H9 (cell line): ENCODE results near the gene PDS5B. TPM values are rescaled to one million over a fixed set of nuclear protein-coding genes. Genes with fewer than 3 reads are reported as not detected.

Source experiments
- DNase-seq: peaks from one replicate; pipeline ENCODE4 v3.0.0-alpha.2; 2017
- H2AFZ ChIP-seq: one replicate; pipeline ENCODE4 v1.6.1; 2013; ENCODE audit warnings: mild to moderate bottlenecking, low read length, control low read depth, moderate library complexity
- H2AK5ac ChIP-seq: 2 replicates; pipeline ENCODE4 v1.6.1; 2013; ENCODE audit warnings: low read length, control low read depth, mixed read lengths; ENCODE audit not compliant: insufficient read length
- H2BK120ac ChIP-seq: one replicate; pipeline ENCODE4 v1.6.1; 2013; ENCODE audit warnings: low read depth, mild to moderate bottlenecking, low read length, control low read depth, inconsistent platforms; ENCODE audit not compliant: poor library complexity, severe bottlenecking
- H2BK12ac ChIP-seq: 2 replicates; pipeline ENCODE4 v1.6.1; 2013; ENCODE audit warnings: low read length, control low read depth, mixed read lengths, low read depth; ENCODE audit not compliant: insufficient read length
- H2BK15ac ChIP-seq: 2 replicates; pipeline ENCODE4 v1.6.1; 2013; ENCODE audit warnings: low read depth, low read length, control low read depth
- H2BK20ac ChIP-seq: one replicate; pipeline ENCODE4 v1.6.1; 2013; ENCODE audit warnings: low read depth, mild to moderate bottlenecking, low read length, control low read depth, inconsistent platforms; ENCODE audit not compliant: poor library complexity, severe bottlenecking
- H2BK5ac ChIP-seq: 2 replicates; pipeline ENCODE4 v1.6.1; 2013; ENCODE audit warnings: low read length, control low read depth, mixed read lengths; ENCODE audit not compliant: insufficient read length
- H3K14ac ChIP-seq: 2 replicates; pipeline ENCODE4 v1.6.1; 2013; ENCODE audit warnings: low read length, control low read depth; ENCODE audit not compliant: insufficient read depth
- H3K18ac ChIP-seq: 2 replicates; pipeline ENCODE4 v1.6.1; 2013; ENCODE audit warnings: low read depth, mild to moderate bottlenecking, mixed read lengths, low read length, control low read depth; ENCODE audit not compliant: insufficient read length
- H3K23ac ChIP-seq: 2 replicates; pipeline ENCODE4 v1.6.1; 2013; ENCODE audit warnings: low read length, control low read depth, mixed read lengths, low read depth; ENCODE audit not compliant: insufficient read length
- H3K23me2 ChIP-seq: 2 replicates; pipeline ENCODE4 v1.6.1; 2013; ENCODE audit warnings: low read depth, mild to moderate bottlenecking, mixed read lengths, low read length, control low read depth; ENCODE audit not compliant: insufficient read length, poor library complexity, severe bottlenecking
- H3K27ac ChIP-seq: 2 replicates; pipeline ENCODE4 v1.5.1; 2013; ENCODE audit warnings: low read length, control low read depth, mixed read lengths, low read depth; ENCODE audit not compliant: insufficient read length
- H3K27me3 ChIP-seq: 2 replicates; pipeline ENCODE4 v1.6.1; 2013; ENCODE audit warnings: low read length, control low read depth, inconsistent platforms; ENCODE audit not compliant: insufficient read depth
- H3K4ac ChIP-seq: 2 replicates; pipeline ENCODE4 v1.6.1; 2013; ENCODE audit warnings: low read depth, mild to moderate bottlenecking, control low read depth, inconsistent platforms, low read length, moderate library complexity
- H3K4me1 ChIP-seq: 2 replicates; pipeline ENCODE4 v1.6.1; 2013; ENCODE audit warnings: low read length, control low read depth, inconsistent platforms; ENCODE audit not compliant: insufficient read depth
- H3K4me2 ChIP-seq: 2 replicates; pipeline ENCODE4 v1.6.1; 2013; ENCODE audit warnings: low read length, control low read depth, mixed read lengths; ENCODE audit not compliant: insufficient read length, insufficient read depth
- H3K56ac ChIP-seq: 2 replicates; pipeline ENCODE4 v1.6.1; 2013; ENCODE audit warnings: low read depth, mild to moderate bottlenecking, mixed read lengths, low read length, control low read depth; ENCODE audit not compliant: insufficient read length
- H3K79me1 ChIP-seq: 2 replicates; pipeline ENCODE4 v1.6.1; 2013; ENCODE audit warnings: low read depth, mild to moderate bottlenecking, moderate library complexity, low read length, control low read depth, inconsistent platforms; ENCODE audit not compliant: insufficient read depth, poor library complexity, severe bottlenecking
- H3K79me2 ChIP-seq: 2 replicates; pipeline ENCODE4 v1.6.1; 2013; ENCODE audit warnings: low read length, control low read depth, inconsistent platforms; ENCODE audit not compliant: insufficient read depth
- H3K9ac ChIP-seq: 2 replicates; pipeline ENCODE4 v1.6.1; 2013; ENCODE audit warnings: low read length, control low read depth, mixed read lengths; ENCODE audit not compliant: insufficient read length; ENCODE audit errors: extremely low read depth
- H3K9me3 ChIP-seq: one replicate; pipeline ENCODE4 v1.6.1; 2013; ENCODE audit warnings: low read depth, low read length, inconsistent platforms; ENCODE audit not compliant: control insufficient read depth
- H3T11ph ChIP-seq: one replicate; pipeline ENCODE4 v1.6.1; 2013; ENCODE audit warnings: mild to moderate bottlenecking, low read length, control low read depth, inconsistent platforms
- H4K20me1 ChIP-seq: one replicate; pipeline ENCODE4 v1.6.1; 2013; ENCODE audit not compliant: control insufficient read depth, insufficient read length, insufficient read depth
- H4K5ac ChIP-seq: 2 replicates; pipeline ENCODE4 v1.6.1; 2013; ENCODE audit warnings: low read depth, mild to moderate bottlenecking, mixed read lengths, low read length, control low read depth; ENCODE audit not compliant: insufficient read length
- H4K8ac ChIP-seq: replicated peaks from 2 replicates; pipeline ENCODE4 v1.6.1; 2013; ENCODE audit warnings: low read length, control low read depth, mixed read lengths, low read depth; ENCODE audit not compliant: insufficient read length
- H4K91ac ChIP-seq: 2 replicates; pipeline ENCODE4 v1.6.1; 2013; ENCODE audit warnings: low read depth, mild to moderate bottlenecking, moderate library complexity, mixed read lengths, low read length, control low read depth; ENCODE audit not compliant: insufficient read length
- H3K27ac Mint-ChIP-seq, 3 experiments: 2 replicates in 2 of 3; 3 replicates in 1 of 3; pipeline ENCODE4 v1.8.0; 2020 to 2021; ENCODE audit warnings: mixed read lengths in 3 of 3, mild to moderate bottlenecking in 1 of 3, moderate library complexity in 1 of 3
- H3K27me3 Mint-ChIP-seq: 2 replicates; pipeline ENCODE4 v1.8.0; 2021; ENCODE audit warnings: low read depth, mild to moderate bottlenecking, moderate library complexity, mixed read lengths
- H3K36me3 Mint-ChIP-seq, 3 experiments: 2 replicates in 2 of 3; 3 replicates in 1 of 3; pipeline ENCODE4 v1.8.0; 2020 to 2021; ENCODE audit warnings: low read depth in 3 of 3, mixed read lengths in 3 of 3; ENCODE audit not compliant: insufficient read depth in 1 of 3
- H3K4me1 Mint-ChIP-seq, 2 experiments: 2 replicates each; pipeline ENCODE4 v1.8.0; 2020; ENCODE audit warnings: mixed read lengths in 2 of 2
- H3K4me3 Mint-ChIP-seq, 2 experiments: 2 replicates in 1 of 2; 3 replicates in 1 of 2; pipeline ENCODE4 v1.8.0; 2020 to 2021; ENCODE audit warnings: mild to moderate bottlenecking in 2 of 2, mixed read lengths in 2 of 2, moderate library complexity in 1 of 2
- H3K9me3 Mint-ChIP-seq, 2 experiments: 2 replicates in 1 of 2; 3 replicates in 1 of 2; pipeline ENCODE4 v1.8.0; 2020; ENCODE audit warnings: mild to moderate bottlenecking in 2 of 2, mixed read lengths in 2 of 2, moderate library complexity in 1 of 2
- WGBS: extraction: QIAGEN DNeasy Blood & Tissue Kit; methylation state at CpG from one replicate; pipeline ENCODE4 v1.1.7; 2013; ENCODE audit warnings: missing lambda C conversion rate, low lambda C conversion rate, mixed read lengths; ENCODE audit not compliant: insufficient read length; ENCODE audit errors: extremely low coverage; 5-methylcytosine and 5-hydroxymethylcytosine counted together
- total RNA-seq: library from RNA; stranded (reverse); gene quantifications from 2 replicates; pipeline ENCODE4 v1.2.1, GENCODE V29; 2021
- TF ChIP-seq, protein P1 (sequence below): fragments of 200-600 bp; sonication (generic); conservative IDR thresholded peaks from 3 replicates; pipeline ENCODE4 v1.8.0; 2021; ENCODE audit warnings: antibody characterized with exemption, mild to moderate bottlenecking

Gene PDS5B
- total RNA-seq, 1 experiment from 2014 or later, result 50.0 TPM

DNA sequence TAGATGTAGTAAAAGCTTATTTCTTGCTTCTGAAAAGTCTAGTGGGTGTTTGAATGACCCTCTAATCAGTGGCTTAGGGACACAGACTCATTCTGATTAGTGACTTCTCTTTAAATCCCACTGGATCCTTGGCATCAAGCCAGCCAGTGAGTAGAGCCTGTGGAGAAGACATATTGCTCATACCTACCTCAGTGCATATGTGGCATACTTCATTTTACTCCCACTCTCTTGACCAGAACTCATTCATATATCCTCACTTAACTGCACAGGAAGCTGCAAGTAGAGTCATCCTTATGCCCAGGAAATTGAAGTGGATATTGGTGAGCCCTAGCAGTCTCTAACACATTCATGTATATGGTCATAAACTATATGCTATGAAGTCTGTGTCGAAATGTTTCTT lies 148.3 kb downstream of the PDS5B start:
- H3K79me2 ChIP-seq, result no peaks in the 10 kb centered on the region
- no peak overlapping the region for H2BK20ac ChIP-seq
- H4K5ac ChIP-seq, result no peak overlapping the region
- H2AK5ac ChIP-seq, result no peak overlapping the region
- Mint-ChIP-seq H3K36me3 (peaks cover 6 to 16% (median 14%) of the 10 kb centered on the region in 3 experiments), H3K27me3 (no peaks in the 10 kb centered on the region), H3K9me3 (peaks cover 7 to 8% of the 10 kb centered on the region in 2 experiments; a peak in 4 of 5 replicates), H3K4me3 (no peak overlapping the region), H3K27ac (no peak overlapping the region), H3K4me1 (peaks cover 14% of the 10 kb centered on the region in 2 experiments)
- H3K56ac ChIP-seq, result no peak overlapping the region
- H3K27me3 ChIP-seq, result no peaks in the 10 kb centered on the region
- no peaks in the 10 kb centered on the region for H4K20me1 ChIP-seq
- no peak overlapping the region for H3K9ac ChIP-seq
- H4K8ac ChIP-seq, result no peak overlapping the region
- H2BK12ac ChIP-seq, result no peak overlapping the region
- no CpG with 5 or more reads among the region's 1 CpG for WGBS
- H2BK15ac ChIP-seq, result no peak overlapping the region
- H4K91ac ChIP-seq, result no peak overlapping the region
- no peak overlapping the region for H3K23ac ChIP-seq
- H2BK120ac ChIP-seq, result no peak overlapping the region
- TF ChIP-seq, protein P1, sequence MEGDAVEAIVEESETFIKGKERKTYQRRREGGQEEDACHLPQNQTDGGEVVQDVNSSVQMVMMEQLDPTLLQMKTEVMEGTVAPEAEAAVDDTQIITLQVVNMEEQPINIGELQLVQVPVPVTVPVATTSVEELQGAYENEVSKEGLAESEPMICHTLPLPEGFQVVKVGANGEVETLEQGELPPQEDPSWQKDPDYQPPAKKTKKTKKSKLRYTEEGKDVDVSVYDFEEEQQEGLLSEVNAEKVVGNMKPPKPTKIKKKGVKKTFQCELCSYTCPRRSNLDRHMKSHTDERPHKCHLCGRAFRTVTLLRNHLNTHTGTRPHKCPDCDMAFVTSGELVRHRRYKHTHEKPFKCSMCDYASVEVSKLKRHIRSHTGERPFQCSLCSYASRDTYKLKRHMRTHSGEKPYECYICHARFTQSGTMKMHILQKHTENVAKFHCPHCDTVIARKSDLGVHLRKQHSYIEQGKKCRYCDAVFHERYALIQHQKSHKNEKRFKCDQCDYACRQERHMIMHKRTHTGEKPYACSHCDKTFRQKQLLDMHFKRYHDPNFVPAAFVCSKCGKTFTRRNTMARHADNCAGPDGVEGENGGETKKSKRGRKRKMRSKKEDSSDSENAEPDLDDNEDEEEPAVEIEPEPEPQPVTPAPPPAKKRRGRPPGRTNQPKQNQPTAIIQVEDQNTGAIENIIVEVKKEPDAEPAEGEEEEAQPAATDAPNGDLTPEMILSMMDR, result no peak
- no peaks in the 10 kb centered on the region for H3K9me3 ChIP-seq
- no peak overlapping the region for H3T11ph ChIP-seq
- H3K27ac ChIP-seq, result no peak overlapping the region
- no peak overlapping the region for H2AFZ ChIP-seq
- H3K14ac ChIP-seq, result no peak overlapping the region
- no peak overlapping the region for H3K4ac ChIP-seq
- H3K18ac ChIP-seq, result no peak overlapping the region
- no peaks in the 10 kb centered on the region for H3K4me1 ChIP-seq
- no peaks in the 10 kb centered on the region for H3K79me1 ChIP-seq
- H3K4me2 ChIP-seq, result no peak overlapping the region
- no peak for DNase-seq
- H3K23me2 ChIP-seq, result no peaks in the 10 kb centered on the region
- H2BK5ac ChIP-seq, result no peak overlapping the region
